ENCODE data around the gene FNDC3B.

The FNDC3B gene

DNA sequence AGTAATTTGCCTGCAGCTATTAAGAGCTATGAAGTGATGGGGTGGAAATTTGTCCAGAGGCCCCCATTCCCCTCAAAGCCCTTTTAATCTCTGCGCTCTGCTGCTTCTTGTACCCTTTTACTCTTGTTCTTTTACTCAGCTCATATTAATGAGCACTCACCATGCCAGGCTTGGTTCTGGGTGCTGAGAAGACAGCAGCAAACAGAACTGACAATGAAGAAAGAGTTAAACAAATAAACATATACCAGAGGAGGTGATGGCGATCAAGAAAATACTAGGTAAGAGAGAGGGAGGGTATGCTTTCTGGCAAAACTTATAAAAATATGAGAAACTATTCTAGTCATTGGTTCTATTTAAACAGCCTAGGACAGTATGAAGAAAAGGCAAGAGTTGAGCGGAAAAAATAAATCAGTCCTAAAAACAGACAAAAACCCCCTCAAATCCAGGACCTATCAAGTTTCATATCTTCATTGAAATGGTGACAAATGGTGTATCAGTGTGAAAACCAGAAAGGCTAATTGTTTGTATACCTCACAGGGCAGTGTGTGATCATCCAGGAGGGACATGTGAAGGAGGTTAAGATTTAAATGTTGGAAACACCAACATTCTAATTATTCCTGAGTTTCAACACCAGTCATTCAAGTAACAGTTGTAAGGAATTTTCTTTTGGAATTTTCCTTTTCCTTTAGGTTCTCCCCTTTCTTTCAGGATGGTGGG, 144.9 kb downstream of the FNDC3B start:
- in situ Hi-C loops (cut with MboI; ENCODE audit: low sequenced_read_pairs): no loop called here

DNA sequence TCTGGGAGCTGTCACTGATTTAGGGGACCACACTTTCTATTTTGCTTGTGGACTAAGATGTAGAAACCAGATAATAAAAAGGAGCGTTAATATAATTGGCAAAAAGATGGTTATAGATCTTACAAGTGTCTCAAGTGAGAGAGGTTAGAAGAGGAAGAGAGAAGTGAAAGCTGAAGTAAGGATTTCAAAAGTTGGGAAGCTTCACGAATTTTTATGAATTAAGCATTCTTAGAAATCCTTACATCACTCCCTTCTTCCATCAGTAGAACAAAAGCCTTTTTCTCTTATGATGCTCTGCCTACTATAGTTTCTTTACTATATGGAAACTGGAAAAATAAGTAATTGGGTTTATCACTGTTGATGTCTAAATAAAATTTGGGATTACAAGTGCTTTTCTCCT, 146.5 kb downstream of the FNDC3B start:
- in situ Hi-C loops (cut with MboI; ENCODE audit: low sequenced_read_pairs): no loop called here

DNA sequence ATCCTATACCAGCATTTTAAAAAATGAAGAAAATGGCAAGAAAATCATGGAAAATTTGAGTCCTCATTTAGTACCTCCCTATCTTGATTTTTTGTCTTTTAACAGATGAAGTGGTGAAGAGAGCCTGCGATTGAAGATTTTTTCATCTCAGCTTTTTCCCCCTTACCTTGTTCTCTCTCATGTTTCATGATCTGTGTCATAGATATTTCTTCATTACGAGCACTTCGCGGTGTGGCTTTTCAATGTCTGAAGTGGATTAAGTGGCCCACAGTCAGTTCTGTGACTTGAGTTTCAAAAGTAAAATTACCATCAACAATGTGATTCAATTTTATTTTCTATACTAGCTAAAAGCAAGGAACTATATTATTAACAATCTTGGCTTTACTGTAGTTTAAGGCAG, 147.2 kb downstream of the FNDC3B start:
- in situ Hi-C loops (cut with MboI; ENCODE audit: low sequenced_read_pairs): no loop called here

GRCh38 chr3:172187511-172187910, 148.1 kb downstream of the FNDC3B start:
- in situ Hi-C loops (cut with MboI; ENCODE audit: low sequenced_read_pairs): no loop called here

- in situ Hi-C loops (cut with MboI; ENCODE audit: low sequenced_read_pairs): no loop called here
Observed at GRCh38 chr3:172188511-172188910, 149.1 kb downstream of the FNDC3B start.

DNA sequence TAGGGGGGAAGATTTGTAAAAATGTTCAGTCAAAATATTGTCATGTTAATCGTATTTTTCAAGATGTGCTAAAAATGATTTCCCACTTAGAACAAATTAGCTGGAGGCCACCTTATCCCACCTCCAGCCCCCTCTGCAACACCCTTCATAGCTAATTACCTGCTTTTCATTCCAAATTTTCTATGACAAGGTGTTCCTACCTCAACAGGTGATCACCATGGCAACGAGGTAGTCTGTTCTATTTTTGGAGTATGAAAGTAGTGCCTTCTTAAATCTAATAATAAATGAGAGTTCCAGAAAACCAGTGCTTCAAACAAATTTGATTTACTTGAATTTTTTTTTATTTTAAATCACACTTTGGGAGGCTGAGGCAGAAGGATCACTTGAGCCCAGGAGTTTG, 149.8 kb downstream of the FNDC3B start:
- in situ Hi-C loops (cut with MboI; ENCODE audit: low sequenced_read_pairs): no loop called here

- in situ Hi-C loops (cut with MboI; ENCODE audit: low sequenced_read_pairs): no loop called here
Observed at GRCh38 chr3:172189987-172190603, 150.7 kb downstream of the FNDC3B start.

DNA sequence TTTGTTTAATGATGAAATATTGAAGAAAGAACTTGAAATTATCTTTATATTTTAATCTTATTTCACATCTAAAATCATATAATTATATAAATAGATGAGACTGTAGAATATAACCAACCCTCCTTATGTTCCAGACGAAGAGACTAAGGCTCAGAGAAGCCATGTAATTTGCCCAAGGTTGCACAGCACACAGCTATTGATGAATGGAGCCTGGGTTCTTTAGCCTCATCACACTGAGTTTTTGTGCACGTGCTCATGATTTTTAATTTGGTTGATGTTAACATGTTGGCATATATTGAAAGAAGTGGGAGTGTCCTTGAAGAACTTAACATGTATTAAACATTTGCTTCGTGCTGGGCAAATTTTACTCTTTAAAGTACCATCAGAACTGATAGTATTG, 151.6 kb downstream of the FNDC3B start:
- in situ Hi-C loops (cut with MboI; ENCODE audit: low sequenced_read_pairs): no loop called here

- in situ Hi-C loops (cut with MboI; ENCODE audit: low sequenced_read_pairs): no loop called here
Observed at GRCh38 chr3:172191629-172192028, 152.3 kb downstream of the FNDC3B start.

DNA sequence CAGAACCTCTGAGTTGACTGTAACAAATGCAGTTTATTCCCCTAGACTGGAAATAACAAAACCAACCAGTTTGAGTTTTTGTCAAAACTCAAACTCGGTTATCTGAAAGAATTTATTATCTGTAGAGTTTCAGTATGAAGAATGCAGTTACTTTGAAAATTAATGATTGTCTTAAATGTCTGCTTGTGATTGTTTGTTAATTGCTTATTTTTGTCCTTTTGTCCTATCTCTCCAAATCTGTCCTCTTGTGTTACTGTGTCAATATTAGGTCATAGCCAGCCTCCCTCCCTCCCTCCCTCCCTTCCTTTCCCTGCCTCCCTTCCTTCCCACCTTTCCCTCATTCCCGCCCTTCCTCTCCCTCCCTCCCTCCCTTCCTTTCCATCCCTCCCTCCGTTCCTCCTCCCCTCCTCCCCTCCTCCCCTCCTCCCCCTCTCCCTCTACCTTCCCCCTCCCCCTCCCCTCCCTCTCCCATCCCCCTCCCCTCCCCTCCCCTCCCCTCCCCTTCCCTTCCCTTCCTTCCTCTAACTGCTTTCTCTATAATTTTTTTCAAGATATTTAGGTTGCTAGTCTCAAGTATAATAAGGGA, 153.5 kb downstream of the FNDC3B start:
- in situ Hi-C loops (cut with MboI; ENCODE audit: low sequenced_read_pairs): no loop called here

- in situ Hi-C loops (cut with MboI; ENCODE audit: low sequenced_read_pairs): no loop called here
Observed at GRCh38 chr3:172193436-172193835, 154.1 kb downstream of the FNDC3B start.

DNA sequence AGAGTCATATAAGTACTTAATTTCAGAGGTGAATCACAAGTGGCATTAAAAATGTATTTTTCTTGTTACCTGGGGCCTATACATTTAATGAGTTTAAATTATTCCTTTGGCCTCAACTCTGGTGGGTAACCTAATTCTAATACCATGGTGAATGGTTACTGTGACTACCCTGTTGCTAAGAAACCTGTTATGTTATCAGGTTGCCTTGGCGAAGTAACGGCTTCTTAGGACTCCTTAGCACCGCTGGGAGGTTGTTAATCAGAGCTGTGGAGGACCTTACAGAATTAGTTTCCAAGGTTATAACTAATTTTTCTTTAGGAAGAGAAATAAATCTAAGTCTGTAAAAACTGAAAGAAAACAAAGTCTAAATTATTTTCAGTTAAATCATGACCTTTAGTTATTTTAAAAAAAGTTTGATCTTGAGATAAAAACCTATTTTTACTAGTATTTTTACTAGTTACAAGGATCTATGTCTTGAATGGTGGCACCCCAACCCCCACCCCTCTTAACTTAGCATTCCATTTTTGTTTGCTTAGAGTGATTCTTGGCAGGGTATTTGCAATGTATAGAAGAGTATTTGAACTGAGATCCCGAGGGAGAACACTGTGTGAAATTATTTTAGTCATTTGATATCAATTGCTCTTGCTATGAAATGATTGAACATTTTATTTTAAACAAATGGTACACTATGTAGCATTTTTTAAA, 155.5 kb downstream of the FNDC3B start:
- in situ Hi-C loops (cut with MboI; ENCODE audit: low sequenced_read_pairs): no loop called here

DNA sequence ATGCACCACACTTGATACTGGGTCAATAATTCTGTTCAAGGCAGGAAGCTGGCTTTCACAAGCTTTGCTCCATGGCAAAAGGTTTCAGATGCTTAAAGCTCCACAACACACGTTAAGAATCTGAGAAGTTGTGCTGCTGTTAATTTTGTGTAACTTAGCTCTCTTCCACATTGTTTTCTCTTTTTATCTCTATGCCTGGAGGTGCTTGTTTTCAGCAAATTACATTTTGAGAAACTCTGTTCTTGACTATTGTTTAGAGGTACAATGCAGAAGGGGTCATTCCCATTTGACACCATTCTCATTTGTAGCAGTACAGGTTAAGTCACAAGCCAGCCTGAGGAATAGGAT, 156.0 kb downstream of the FNDC3B start:
- in situ Hi-C loops (cut with MboI; ENCODE audit: low sequenced_read_pairs): no loop called here

DNA sequence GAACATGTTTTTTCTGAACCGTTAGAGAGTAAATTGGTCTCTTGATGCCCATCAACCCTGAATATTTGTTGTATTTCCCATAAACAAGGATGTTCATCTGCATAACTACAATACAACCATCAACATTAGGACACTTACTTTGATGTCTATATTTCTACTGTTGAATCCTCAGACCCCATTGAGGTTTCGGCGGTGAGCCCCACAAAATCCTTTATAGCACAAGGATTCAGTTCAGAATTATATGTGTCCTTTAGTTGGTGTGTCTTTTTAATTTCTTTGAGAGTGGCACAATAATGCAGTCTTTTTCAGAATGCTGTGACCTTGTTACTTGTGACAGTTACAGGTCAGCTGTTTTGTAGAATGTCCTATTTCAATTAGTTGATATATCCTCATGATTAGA, 158.0 kb downstream of the FNDC3B start:
- in situ Hi-C loops (cut with MboI; ENCODE audit: low sequenced_read_pairs): no loop called here

DNA sequence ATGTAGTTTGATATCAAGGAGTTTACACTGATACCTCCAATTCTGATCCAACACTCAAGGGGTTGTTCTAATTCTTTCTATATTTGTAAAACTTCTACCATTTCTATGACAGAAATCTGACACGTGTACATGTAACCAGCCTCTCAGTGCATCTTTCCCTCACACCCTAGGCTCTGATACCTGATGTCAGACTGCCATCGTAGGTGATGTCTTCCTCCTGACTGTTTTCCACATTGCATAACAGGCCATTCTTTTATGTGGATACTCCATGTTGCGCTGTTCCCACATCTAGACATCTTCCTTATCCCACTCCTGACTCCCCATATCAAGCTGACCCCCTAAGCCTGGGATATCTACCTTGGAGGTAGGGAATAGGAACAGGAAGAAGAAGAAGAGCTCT, 159.1 kb downstream of the FNDC3B start:
- in situ Hi-C loops (cut with MboI; ENCODE audit: low sequenced_read_pairs): no loop called here

DNA sequence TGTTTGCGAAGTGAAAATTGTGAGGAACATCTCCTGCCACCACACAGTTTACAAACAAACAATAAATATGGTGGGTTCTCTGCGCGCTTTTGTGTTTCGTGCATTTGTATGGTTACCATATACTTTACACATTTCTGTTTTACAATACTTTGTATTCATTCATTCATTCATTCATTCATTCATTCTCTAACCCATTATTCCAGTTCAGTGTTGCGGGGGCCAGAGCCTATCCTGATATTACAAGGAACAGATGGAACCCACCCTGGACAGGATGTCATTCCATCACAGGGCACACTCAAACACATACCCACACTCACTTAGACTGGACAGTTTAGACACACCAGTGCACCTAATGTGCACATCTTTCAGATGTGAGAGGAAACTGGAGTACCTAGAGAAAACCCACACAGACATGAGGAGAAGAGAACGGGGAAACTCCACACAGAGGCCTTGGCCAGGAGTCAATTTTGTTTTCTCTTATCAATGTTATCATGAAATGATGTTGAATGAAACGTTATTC, 160.5 kb downstream of the FNDC3B start:
- in situ Hi-C loops (cut with MboI; ENCODE audit: low sequenced_read_pairs): no loop called here

GRCh38 chr3:172201136-172201869, 161.9 kb downstream of the FNDC3B start:
- in situ Hi-C loops (cut with MboI; ENCODE audit: low sequenced_read_pairs): no loop called here

GRCh38 chr3:172201870-172202236, 162.5 kb downstream of the FNDC3B start:
- in situ Hi-C loops (cut with MboI; ENCODE audit: low sequenced_read_pairs): no loop called here

DNA sequence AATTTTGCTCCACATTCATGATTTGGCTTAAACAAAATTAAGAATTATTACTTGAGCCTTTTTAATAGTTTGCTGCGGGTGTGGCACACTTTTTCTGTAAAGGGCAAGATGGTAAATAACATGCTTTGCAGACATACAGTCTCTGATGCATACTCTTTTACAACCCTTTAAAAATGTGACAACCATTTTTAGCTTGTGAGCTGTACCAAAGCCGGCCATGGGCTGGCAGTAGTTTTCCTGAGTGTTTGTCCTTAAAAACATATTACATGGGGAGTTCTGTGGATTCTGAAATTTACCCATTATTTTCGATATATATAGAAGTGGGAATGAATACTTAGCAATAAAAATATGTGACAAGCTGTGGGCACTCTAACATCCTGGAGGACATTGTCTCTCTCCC, 163.4 kb downstream of the FNDC3B start:
- in situ Hi-C loops (cut with MboI; ENCODE audit: low sequenced_read_pairs): no loop called here

DNA sequence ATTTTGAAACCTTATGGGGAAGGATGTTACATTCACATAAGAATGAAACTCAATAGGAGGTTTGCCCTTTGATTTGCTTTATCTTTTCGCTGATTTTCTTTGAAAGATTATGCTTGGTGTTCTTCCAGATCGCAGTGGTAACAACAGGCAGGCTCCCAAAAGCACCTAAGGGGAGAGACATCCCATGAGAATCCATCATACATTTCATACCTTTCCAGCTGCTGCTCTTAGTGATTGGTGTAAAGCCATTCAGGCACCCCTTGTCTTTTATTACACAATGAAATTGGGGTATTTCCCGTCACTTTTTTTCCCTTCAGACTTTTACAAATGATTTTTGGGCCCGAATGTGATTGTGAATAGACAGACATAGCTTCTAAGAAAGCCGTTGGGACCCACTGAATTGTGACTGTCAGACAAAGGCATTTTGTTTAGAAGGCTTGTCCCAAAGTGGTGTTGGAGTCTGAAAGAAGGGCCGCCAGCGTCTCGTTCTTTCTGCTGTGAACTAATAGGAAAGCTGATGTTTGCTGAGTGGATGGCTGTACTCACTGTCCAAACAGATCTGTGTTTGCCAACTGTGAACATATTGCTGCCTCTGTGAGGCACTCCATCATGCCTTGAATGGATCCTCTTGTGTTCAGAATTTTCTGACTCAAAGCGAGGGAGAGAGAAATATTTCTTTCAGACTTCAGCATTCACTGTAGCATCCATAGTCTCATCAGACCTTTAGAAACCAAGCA, 164.3 kb downstream of the FNDC3B start:
- in situ Hi-C loops (cut with MboI; ENCODE audit: low sequenced_read_pairs): no loop called here
